ENCODE measurements around the gene SH3BP2. TPM values are rescaled to one million over a fixed set of nuclear protein-coding genes. Genes with fewer than 3 reads are reported as not detected.
A peak's percentile ranks its signal among the peaks of the same experiment; 100 is the strongest.

SH3BP2 gene
- total RNA-seq, 1 experiment from 2014 or later, result 17.4 TPM

DNA sequence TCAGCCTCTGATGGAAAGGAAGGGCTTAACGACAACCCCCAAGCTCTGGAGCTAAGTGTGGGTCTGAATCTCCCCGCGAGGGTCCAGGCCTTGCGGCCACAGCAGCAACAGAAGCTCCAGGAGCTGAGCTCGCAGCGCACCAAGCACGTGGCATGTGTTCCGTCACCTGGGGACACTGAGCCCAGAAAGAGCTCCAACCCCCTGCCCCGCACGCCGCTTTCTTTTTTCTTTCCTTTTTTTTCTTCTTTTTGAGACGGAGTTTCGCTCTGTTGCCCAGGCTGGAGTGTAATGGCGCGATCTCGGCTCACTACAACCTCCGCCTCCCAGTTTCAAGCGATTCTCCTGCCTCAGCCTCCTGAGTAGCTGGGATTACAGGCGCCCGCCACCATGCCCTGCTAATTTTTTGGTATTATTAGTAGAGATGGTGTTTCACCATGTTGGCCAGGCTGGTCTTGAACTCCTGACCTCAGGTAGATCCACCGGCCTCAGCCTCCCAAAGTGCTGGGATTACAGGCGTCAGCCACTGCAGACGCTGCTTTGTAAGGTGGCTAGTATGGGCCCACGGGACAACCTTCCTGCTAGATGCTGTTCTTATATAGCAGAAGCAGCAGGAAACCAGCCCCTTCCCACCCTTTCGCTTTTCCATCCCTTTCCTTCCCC is 36.1 kb upstream of the SH3BP2 start:
- no peak for ATAC-seq
- H3K9ac ChIP-seq (ENCODE audit: low read length), result no peak overlapping the region
- H3K36me3 ChIP-seq (ENCODE audit: low read depth, low read length), result no peaks in the 10 kb centered on the region
- TSS peak; percentile 41 for BruUV-seq (replicated peaks)
- intact Hi-C loops (cut with micrococcal nuclease), result no loop called here
- POLR2A ChIA-PET (ENCODE audit: unreplicated experiment), result interaction anchor here (0.6 kb wide), 1 partner anchor 179 kb away, joined by 5 read pairs; no protein-coding TSS in a partner anchor
- H3K9me3 ChIP-seq (ENCODE audit: low read length), result no peaks in the 10 kb centered on the region
- CTCF ChIA-PET, result interaction anchor here (0.6 kb wide), 1 partner anchor 584 kb away, joined by 5 read pairs; no protein-coding TSS in a partner anchor
- TF ChIP-seq, protein P1, sequence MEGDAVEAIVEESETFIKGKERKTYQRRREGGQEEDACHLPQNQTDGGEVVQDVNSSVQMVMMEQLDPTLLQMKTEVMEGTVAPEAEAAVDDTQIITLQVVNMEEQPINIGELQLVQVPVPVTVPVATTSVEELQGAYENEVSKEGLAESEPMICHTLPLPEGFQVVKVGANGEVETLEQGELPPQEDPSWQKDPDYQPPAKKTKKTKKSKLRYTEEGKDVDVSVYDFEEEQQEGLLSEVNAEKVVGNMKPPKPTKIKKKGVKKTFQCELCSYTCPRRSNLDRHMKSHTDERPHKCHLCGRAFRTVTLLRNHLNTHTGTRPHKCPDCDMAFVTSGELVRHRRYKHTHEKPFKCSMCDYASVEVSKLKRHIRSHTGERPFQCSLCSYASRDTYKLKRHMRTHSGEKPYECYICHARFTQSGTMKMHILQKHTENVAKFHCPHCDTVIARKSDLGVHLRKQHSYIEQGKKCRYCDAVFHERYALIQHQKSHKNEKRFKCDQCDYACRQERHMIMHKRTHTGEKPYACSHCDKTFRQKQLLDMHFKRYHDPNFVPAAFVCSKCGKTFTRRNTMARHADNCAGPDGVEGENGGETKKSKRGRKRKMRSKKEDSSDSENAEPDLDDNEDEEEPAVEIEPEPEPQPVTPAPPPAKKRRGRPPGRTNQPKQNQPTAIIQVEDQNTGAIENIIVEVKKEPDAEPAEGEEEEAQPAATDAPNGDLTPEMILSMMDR (conservative IDR thresholded peaks at IDR 0.05; ENCODE audit: low read depth, low read length), result no peak
- TF ChIP-seq EZH2 (IDR thresholded peaks at IDR 0.05; ENCODE audit: low read length, unreplicated experiment), result no peak
- no peak for TF ChIP-seq EZH2phosphoT487 (IDR thresholded peaks at IDR 0.05; ENCODE audit: borderline replicate concordance, low read length)
- no peaks in the 10 kb centered on the region for H3F3A ChIP-seq (ENCODE audit: low read length, unreplicated experiment)
- peak overlapping the region; percentile 81 for H2AFZ ChIP-seq (ENCODE audit: low read length)
- H4K20me1 ChIP-seq (ENCODE audit: low read length), result peaks cover 9% of the 10 kb centered on the region; the same call in 1 of the 2 replicates
- H3K9me2 ChIP-seq (replicated peaks; ENCODE audit: low read length), result no peaks in the 10 kb centered on the region
- DNase-seq, result no peak
- H3K27ac ChIP-seq (ENCODE audit: low read length), result no peak overlapping the region
- peak overlapping the region; percentile 53 for H3K4me3 ChIP-seq (ENCODE audit: low read length)
- H3K79me2 ChIP-seq (ENCODE audit: low read length), result peaks cover 37% of the 10 kb centered on the region
- no peaks in the 10 kb centered on the region for H3K27me3 ChIP-seq (ENCODE audit: low read length)
- H3K4me2 ChIP-seq (ENCODE audit: low read length), result peak overlapping the region; percentile 81
- H3K4me1 ChIP-seq (ENCODE audit: insufficient read depth, low read length), result peaks cover 6% of the 10 kb centered on the region; the same call in 1 of the 2 replicates

DNA sequence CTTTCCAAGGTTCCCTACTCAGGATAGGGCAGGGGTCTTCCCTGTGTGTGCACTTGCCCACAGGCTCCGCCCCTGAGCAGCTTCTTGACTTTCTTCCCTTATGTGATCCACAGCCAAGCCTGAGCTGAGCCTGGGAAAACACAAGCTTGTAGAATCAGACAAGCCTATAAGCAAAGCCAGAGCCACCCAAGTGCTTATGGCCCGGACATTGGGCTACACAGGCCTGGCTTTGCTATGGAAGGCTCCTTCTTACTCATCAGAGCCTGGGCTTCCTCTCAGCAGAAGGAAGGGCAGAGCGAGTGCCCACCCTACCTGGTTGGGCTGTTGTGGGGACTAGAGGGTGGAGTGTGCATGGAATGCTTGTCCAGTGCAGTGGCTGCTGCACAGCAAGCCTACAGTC is 35.5 kb upstream of the SH3BP2 start:
- no peaks in the 10 kb centered on the region for H3F3A ChIP-seq (ENCODE audit: low read length, unreplicated experiment)

More for the DNA sequence above, 35.5 kb upstream of the SH3BP2 start:
- no peak overlapping the region for H3K4me3 ChIP-seq (ENCODE audit: low read length)
- BruUV-seq (replicated peaks), result no TSS peak
- no peak overlapping the region for H2AFZ ChIP-seq (ENCODE audit: low read length)
- no peak overlapping the region for H3K27ac ChIP-seq (ENCODE audit: low read length)
- DNase-seq (no peak), ATAC-seq (no peak)
- H3K9ac ChIP-seq (ENCODE audit: low read length), result no peak overlapping the region
- ChIA-PET CTCF (interaction anchor here (0.6 kb wide), 1 partner anchor 583 kb away, joined by 5 read pairs; no protein-coding TSS in a partner anchor), POLR2A (ENCODE audit: unreplicated experiment) (no interaction called here)
- TF ChIP-seq, protein P1 (conservative IDR thresholded peaks at IDR 0.05; ENCODE audit: low read depth, low read length), result no peak
- TF ChIP-seq EZH2 (IDR thresholded peaks at IDR 0.05; ENCODE audit: low read length, unreplicated experiment), result no peak
- no peaks in the 10 kb centered on the region for H3K9me2 ChIP-seq (replicated peaks; ENCODE audit: low read length)
- H3K4me2 ChIP-seq (ENCODE audit: low read length), result no peak overlapping the region
- no peaks in the 10 kb centered on the region for H3K36me3 ChIP-seq (ENCODE audit: low read depth, low read length)
- H3K4me1 ChIP-seq (ENCODE audit: insufficient read depth, low read length), result peaks cover 6% of the 10 kb centered on the region; the same call in 1 of the 2 replicates
- no peaks in the 10 kb centered on the region for H3K9me3 ChIP-seq (ENCODE audit: low read length)
- peaks cover 31% of the 10 kb centered on the region for H3K79me2 ChIP-seq (ENCODE audit: low read length)
- no peaks in the 10 kb centered on the region for H3K27me3 ChIP-seq (ENCODE audit: low read length)
- intact Hi-C loops (cut with micrococcal nuclease), result no loop called here
- peaks cover 8% of the 10 kb centered on the region; the same call in 1 of the 2 replicates for H4K20me1 ChIP-seq (ENCODE audit: low read length)

Data from PC-3 (cell line).